NCI-H187 (cell line): ENCODE results near the gene MT1A.

Source experiments
- DNase-seq, 2 experiments: peaks; one replicate each; lab custom pipeline; 2025; lab: John Stamatoyannopoulos, UW

The MT1A gene

DNA sequence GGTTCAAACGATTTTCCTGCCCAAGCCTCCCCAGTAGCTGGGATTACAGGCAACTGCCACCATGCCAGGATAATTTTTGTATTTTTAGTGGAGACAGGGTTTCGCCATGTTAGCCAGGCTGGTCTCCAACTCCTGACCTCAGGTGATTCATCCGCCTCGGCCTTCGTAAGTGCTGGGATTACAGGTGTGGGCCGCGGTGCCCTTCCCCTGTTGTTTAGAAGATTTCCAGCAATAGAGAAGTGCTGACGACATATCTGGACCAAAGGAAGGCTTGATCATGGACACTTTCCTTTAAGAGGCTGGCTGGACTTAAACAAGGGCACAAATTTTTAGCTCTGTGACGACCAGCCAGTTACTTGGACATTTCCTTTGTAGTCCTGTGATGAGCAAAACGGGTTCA lies 7.3 kb upstream of the MT1A start:
- no peak for DNase-seq

DNA sequence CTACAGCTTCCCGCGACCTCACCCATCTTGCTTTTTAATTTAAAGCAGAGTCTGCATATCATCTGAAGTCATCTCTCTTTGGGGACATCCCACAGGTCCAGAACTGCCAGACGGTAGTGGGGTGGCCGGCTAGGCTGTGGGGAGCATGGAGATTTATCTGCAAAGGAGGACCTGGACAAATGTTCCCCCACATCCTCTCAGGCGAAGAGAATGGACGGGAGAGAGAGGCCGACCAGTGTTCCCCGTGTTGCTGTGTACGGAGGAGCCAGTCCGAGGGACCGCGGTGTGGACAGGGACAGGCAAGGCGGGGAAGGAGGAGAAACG lies 6.7 kb upstream of the MT1A start:
- DNase-seq = no peak

DNA sequence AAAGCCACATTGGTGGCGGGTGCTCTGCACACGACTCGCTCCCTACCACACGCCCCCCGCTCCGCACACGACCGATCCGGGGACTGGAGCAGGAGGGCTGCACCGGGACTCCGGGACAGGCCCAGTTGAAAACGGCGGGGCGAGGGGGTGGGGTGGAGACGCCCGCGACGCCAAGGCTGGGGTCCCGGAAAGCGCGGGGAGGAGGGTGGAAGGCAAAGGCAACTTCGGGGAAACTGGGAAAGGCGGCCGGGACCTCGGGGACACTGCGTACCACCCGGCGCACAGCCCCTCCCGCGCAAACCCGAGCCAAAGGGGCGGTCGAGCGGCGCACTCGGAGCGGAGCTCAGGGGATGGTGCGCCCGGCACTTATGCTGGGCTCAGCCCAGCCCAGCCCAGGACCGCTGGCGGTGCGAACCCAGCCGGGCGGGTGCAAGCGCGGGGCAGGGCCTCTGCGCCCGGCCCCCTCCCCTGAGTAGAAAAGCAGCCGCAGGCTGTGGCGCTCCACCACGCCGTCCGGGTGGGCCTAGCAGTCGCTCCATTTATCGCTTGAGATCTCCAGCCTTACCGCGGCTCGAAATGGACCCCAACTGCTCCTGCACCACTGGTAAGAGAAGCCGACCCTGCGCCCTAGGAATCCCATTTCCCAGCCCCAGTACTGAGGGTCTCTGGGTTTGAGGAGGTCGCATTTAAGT lies 6.2 kb upstream of the MT1A start, which contains the start of gene MT1M:
MT1M (plus strand) TSS at position 504 of the 692 bp plus-strand sequence; CDS start at position 577, 73 bp downstream.
- no peak for DNase-seq

DNA sequence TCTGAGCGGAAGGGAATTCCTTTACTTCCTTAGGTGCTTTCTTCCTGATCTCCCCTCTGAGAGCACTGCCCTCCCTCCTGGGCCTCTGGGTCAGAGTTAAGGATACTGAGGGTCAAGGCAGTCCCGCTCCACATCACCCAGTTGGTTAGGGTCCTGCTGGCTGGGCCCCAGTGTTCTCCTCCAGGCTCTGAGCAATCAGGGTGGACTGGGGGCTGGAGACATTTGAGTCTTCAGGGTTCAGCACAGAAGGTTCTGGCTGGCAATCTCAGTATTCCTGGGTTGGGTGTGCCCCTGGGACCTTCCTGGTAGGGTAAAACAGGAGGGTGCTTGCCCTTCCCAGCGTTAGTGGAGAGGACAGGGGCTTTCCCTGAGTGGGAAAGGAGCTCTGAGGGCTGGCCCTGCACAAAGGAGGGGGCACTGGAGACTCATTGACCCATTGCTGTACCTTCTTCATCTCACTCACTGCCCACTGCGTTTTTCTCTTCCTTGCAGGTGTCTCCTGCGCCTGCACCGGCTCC lies 5.6 kb upstream of the MT1A start:
- no peak for DNase-seq

DNA sequence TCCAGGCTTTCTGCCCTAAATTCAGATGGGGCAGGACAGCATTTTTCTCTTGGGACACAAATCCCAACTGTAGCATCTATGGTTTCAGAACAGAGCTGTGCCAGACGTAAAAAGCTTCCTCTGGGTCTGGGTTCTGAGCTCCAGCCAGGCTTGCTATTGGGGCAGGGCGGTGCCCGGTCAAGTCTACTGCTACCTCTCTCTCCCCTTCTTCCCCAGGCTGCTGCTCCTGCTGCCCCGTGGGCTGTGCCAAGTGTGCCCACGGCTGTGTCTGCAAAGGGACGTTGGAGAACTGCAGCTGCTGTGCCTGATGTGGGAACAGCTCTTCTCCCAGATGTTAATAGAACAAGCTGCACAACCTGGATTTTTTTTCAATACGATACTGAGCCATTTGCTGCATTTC lies 4.9 kb upstream of the MT1A start:
- DNase-seq = no peak

DNA sequence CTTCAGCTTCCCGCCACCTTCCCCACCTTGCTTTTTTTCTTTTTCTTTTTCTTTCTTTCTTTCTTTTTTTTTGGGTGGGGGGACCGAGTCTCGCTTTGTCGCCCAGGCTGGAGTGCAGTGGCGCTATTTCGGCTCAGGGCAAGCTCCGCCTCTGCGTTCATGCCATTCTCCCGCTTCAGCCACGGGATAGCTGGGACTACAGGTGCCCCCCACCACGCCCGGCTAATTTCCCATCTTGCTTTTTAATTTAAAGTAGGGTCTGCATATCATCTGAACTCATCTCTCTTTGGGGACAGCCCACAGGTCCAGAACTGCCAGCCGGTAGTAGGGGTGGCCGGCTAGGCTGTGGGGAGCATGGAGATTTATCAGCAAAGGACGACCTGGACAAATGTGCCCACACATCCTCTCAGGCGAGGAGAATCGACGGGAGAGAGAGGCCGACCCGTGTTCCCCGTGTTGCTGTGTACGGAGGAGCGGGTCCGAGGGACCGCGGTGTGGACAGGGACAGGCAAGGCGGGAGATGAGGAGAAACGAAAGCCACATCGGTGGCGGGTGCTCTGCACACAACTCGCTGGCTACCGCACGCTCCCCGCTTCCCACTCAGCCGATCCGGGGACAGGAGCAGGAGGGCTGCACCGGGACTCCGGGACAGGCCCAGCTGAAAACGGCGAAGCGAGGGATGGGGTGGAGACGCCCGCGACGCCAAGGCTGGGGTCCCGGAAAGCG lies 3.6 kb upstream of the MT1A start:
- no peak for DNase-seq

DNA sequence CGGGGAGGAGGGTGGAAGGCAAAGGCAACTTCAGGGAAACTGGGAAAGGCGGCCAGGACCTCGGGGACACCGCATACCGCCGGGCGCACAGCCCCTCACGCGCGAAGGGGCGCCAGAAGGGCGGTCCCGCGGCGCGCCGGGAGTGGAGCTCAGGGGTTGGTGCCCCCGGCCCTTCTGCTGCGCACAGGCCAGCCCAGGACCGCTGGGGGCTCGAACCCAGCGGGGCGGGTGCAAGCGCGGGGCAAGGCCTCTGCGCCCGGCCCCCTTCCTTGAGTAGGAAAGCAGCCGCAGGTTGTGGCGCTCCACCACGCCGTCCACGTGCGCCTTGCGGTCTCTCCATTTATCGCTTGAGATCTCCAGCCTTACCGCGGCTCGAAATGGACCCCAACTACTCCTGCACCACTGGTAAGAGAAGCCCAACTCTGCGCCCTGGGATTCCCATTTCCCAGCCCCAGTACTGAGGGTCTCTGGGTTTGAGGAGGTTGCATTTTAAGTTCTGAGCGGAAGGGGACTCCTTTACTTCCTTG lies 3.0 kb upstream of the MT1A start:
- no peak for DNase-seq

DNA sequence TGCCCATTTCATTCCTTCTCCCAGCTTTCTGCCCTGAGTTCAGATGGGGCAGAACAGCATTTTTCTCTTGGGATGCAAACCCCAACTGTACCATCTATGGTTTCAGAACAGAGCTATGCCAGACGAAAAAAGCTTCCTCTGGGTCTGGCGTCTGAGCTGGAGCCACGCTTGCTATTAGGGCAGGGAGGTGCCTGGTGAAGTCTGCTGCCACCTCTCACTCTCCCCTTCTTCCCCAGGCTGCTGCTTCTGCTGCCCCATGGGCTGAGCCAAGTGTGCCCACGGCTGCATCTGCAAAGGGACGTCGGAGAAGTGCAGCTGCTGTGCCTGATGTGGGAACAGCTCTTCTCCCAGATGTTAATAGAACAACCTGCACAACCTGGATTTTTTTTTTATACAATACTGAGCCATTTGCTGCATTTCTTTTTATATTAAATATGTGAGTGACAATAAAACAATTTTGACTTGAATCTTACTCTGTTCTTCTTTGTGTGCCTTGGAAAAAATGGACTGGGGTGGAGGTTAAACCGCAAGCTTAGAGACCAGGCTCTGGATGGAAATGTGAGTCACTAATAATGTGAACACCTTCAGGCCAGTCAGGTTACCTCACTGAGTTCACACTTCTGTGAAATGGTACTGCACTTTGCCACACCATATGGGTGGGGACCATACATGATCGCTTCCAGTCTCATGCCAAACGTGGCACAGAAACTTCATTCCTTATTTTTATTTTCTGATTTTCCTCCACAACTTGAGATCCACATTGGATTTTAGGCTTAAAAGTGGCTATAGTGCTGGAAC lies 1.7 kb upstream of the MT1A start:
- no peak for DNase-seq

DNA sequence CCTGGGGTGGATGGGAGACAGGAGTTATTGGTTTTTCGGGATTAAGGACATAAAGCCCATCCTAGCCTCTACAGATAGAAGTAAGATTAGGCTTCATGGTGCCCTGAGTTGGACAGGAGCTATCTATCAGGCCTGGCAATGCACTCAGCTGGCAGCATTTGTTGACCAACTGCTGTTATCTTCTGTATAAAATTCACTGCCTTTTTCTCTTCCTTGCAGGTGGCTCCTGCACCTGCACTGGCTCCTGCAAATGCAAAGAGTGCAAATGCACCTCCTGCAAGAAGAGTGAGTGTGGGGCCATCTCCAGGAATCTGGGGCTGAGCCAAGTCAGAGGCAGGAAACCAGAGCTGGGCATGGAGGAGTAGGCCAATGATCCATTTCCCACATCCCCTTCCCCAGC lies 579 bp downstream of the MT1A start:
- DNase-seq = no peak

DNA sequence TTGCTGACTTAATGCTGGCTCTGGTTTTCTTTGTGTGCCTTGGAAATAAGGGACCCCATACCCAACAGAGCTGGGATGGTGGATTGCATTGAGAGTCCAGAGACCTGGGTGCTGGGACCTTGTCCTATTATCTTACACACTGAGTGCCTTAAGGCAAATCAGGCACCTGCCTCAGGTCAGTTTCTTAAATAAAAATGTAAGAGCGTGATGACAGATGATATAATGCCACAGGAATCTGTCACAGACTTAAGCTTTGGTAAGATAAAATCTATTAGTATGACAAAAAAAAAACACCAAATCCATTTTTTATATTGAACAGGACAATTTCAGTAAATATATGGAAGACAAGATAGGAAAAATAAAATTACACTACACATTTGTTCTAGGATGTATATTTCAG lies 1.6 kb downstream of the MT1A start:
- no peak for DNase-seq

DNA sequence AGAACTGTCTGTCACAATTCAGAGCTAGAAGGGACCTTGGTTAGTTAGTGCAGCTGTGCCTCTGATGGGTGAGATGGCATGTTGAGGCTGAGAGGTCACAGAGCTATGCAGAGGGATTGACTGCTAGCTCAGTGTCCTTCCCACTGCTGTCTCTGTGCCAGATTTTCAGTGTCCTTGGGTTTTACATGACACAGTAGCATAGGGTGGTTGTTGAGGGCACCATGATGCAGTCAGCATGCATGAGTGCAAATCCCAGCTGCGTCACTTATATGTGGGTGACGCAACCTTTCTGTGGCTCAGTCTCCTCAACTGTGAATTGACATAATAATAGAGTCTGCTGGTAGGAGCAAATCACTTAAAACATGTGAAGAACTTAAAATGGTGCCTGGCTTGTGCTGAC lies 2.7 kb downstream of the MT1A start:
- DNase-seq = no peak

DNA sequence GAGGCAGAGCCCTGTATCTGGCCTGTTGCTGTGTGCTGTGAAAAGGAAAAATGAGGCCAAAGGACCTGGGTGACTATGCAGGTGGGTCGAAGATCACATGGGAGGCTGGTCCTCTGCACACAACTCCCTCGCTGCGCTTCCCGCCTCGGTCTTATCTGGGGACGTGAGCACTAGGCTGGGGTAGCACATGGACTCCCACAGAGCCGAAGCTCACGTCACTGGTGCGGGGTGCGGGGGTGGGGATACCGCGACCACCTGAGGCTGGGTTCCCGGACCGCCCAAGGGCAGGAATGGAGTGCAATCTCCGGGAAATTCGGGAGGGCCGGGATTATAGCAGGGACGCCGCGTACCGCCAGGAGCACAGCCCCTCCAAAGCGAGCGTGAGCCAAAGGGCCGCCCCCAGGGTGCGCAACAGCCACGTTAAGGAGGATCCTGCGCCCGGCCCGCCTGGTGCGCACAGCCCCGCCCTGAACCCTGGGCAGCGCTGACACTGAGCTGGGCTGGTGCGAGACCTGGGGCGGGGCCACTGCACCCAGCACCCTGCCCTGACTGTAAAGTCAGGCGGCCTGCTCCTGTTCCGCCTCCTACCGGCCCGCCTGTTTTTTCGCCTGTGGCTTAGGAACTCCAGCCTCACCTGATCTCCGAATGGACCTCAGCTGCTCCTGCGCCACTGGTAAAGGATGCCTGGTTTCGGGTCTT lies 4.8 kb downstream of the MT1A start:
- no peak for DNase-seq

DNA sequence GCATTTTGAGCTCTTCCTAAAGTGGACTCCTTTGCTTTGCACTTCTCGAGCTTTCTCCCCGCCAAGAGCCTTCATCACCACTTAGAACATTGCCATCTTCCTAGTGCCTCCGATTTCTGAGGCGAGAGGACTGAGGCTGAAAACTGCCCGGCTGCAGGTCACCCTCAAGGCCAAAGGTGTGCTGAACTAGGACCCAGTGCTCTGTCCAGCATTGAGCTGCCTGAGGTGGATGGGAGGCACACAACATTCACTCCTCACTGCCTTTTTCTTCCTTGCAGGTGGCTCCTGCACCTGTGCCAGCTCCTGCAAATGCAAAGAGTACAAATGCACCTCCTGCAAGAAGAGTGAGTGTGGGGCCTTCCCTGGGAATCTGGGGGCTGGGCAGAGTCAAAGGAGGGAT lies 5.4 kb downstream of the MT1A start:
- DNase-seq = no peak

DNA sequence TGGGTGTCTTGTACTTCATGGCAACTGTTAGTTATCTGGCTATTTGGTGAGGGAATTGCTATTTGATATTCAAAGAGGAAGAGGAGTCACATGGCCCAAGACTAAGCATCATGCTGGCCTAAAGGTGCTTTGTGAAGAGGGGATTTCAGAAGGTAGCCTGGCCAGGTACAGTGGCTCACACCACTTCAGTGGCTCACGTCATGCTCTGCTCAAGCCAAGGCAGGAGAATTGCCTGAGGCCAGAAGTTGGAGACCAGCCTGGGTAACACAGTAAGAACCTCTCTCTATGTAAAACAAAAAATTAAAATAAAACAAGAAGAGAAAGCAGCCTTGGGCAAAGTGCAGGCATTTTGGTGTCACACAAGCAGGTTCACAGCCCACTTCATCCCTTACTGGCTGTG lies 6.8 kb downstream of the MT1A start:
- DNase-seq = no peak

DNA sequence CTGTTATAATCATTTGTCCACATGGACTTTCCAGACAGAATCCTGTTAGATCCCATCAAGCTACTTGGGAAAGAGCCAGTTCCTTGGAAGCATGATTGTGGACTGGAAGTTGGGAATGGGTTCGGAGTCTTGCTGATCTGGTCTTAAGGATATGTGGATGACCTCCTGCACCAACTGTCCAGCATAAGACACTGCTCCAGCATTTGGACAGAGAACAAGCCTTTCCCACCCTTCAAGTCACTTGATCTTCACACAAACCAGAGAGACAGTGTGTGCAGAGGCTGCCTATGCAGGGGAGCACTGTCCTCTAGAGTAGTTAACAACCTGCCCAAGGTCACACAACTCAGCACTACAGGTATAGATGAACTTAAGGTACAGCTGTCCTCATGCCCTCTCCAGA lies 7.4 kb downstream of the MT1A start:
- DNase-seq = no peak

DNA sequence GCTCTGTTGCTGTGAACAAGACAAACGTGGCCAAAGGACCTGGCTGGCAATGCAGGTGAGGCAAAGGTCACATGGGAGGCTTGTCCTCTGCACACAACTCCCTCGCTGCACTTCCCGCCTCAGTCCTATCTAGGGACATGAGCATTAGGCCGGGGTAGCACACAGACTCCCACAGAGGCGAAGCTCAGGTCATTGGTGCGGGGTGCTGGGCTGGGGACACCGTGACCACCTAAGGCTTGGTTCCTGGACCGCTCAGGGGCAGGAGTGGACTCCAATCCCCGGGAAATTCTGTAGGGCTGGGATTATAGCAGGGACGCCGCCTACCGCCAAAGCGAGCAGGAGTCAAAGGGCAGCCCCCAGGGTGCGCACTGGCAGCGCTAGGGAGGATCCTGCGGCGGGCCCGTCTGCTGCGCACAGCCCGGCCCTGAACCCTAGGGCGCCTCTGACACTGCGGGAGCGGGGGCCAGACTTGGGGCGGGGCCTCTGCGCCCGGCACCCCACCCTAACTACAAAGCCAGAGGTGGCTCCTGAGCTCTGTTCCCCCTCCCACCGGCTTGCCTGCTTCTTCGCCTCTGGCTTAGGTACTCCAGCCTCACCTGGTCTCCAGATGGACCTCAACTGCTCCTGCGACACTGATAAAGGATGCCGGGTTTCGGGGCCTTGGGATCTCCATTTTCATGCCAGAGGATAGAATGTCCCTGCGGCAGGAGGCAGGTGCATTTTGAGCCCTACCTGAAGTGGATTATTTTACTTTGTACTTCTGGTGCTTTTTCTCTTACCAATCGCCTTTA lies 9.4 kb downstream of the MT1A start:
- no peak for DNase-seq

DNA sequence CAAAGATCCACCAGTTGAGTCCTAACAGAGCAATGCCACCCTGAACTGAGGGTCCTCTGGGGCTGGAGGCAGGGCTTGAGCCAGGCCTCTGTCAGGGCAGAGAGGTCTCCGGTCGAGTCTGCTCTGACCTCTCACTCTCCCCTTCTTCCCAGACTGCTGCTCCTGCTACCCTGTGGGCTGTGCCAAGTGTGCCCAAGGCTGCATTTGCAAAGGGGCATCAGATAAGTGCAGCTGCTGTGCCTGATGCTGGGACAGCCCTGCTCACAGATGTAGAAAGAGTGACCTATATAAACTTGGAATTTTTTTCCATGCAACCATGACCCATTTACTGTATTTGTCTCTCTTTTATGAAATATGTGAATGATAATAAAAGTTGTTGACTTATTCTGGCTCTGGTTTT lies 10.8 kb downstream of the MT1A start:
- DNase-seq = no peak

DNA sequence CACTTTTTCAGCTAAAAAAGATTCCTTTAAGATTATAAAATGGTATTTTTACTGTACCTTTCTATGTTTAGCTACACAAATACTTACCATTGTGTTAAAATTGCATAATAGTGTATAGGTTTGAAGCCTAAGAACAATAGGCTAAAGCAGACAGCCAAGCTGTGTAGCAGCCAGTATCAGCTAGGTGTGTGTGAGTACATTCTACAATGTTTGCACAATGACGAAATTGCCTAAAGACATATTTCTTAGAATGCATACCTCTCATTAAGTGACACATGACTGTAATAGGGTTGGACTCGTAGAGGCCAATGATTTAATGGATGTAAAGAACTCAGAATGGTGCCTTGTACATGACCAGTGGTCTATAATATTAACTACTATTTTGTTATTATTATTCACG lies 11.4 kb downstream of the MT1A start:
- DNase-seq = no peak

DNA sequence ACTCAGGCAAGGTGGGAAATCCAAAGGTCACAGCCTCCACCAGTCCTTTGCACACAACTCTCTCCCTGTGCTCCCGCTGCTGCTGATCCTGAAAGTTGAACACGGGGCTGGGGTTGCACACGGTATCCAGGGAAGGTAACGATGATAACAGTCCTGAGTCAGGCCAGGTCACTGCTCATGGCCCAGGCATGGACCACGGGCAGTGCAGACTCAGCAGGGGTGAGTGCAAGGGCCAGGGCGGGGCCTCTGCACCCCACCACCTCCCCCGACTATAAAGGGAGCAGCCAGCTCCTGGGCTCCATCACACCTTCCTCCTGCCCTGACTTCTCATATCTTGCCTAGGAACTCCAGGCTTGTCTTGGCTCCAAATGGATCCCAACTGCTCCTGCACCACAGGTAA lies 13.1 kb downstream of the MT1A start, which contains the start of gene MT1B:
MT1B (plus strand) TSS at position 301 of the 400 bp plus-strand sequence; CDS start at position 369, 68 bp downstream.
- DNase-seq = no peak

DNA sequence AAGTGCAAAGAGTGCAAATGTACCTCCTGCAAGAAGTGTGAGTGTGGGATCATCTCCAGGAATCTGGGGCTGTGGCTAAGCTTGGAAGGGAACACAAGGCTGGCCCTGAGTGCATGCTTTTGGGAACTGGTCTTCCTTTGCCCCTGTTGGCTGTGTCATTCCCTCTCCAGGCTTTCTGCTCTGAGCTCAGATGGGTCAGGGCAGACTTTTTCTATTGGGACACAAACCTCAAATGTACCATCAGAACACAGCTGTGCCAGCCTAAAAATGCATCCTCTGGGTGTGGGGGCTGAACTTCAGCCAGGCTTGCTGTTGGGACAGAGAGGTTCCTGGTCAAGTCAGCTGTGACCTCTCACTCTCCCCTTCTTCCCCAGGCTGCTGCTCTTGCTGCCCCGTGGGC lies 14.1 kb downstream of the MT1A start:
- no peak for DNase-seq

DNA sequence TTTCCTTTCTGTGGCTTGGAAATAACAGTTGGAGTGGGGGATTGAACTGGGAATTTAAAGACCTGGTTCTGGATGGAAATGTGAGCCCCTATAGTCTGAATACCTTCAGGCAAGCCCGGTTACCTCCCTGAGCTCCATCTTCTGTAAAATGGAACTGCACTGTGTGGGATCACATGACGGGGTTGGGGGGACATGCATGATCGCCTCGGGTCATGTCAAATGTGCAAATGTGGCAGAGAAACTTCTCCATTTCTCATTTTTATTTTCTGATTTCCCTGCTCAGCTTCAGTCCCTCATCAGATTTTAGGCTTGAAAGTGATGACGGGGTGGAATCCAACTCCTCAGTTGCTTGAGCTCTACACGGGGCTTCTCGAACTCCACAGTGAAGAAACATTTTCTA lies 14.8 kb downstream of the MT1A start:
- DNase-seq = no peak
